AG08395 (cell line): ENCODE data around the gene CHKB.
"Not testable (repeated sequence)": the region's sequence is repeated elsewhere in the genome, so short reads cannot be mapped to it uniquely, and the experiment has no call there.

Experiments
- DNase-seq: peaks from one replicate; pipeline ENCODE4 v3.0.0; 2012; ENCODE audit warnings: mixed read lengths, low spot score

CHKB gene

DNA sequence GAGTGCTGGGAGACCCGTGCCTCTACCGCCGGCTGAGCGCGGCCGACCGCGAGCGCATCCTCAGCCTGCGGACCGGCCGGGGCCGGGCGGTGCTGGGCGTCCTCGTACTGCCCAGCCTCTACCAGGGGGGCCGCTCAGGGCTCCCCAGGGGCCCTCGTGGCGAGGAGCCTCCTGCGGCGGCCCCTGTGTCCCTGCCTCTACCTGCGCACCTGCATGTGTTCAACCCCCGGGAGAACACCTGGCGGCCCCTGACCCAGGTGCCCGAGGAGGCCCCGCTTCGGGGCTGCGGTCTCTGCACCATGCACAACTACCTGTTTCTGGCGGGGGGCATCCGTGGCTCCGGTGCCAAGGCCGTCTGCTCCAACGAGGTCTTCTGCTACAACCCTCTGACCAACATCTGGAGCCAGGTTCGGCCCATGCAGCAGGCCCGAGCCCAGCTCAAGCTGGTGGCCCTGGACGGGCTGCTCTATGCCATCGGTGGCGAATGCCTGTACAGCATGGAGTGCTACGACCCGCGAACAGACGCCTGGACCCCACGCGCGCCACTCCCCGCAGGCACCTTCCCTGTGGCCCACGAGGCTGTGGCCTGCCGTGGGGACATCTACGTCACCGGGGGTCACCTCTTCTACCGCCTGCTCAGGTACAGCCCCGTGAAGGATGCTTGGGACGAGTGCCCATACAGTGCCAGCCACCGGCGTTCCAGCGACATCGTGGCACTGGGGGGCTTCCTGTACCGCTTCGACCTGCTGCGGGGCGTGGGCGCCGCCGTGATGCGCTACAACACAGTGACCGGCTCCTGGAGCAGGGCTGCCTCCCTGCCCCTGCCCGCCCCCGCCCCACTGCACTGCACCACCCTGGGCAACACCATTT, 33.5 kb downstream of the CHKB start:
- no peak for DNase-seq

DNA sequence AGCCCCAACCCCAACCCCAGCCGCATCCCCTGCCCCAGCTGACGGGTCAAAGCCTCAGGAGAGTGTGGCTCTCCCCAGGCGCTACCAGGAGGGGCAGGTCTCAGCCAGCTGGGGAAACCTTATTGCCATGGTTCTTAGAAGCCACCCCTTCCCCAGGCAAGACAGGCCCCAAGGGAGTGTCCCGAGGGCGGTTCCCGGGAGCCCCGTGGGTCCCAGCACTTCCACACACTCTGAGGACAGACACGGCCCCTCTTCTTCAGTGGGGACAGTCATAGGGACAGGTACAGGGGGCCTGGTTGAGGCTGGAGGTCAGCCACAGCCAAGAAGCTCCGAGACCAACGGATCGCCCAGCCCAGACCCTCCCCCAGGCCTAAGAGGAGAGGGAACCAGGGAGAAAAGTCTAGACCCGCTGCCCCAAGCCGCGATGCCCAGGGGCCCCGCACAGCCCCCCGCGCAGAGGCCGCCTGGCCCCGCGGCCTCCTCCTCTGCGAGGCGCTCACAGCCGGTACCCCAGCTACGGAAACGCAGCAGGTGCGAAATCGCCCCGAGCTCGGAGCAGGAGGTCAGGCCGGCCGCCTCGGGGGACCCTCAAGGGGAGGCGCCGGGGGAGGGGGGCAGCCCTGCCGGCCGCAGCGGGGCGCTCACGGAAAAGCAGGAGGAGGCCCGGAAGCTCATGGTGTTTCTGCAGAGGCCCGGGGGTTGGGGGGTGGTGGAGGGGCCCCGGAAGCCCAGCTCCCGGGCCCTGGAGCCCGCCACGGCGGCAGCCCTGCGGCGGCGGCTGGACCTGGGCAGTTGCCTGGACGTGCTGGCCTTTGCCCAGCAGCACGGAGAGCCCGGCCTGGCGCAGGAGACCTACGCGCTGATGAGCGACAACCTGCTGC, 34.4 kb downstream of the CHKB start:
- DNase-seq: no peak

DNA sequence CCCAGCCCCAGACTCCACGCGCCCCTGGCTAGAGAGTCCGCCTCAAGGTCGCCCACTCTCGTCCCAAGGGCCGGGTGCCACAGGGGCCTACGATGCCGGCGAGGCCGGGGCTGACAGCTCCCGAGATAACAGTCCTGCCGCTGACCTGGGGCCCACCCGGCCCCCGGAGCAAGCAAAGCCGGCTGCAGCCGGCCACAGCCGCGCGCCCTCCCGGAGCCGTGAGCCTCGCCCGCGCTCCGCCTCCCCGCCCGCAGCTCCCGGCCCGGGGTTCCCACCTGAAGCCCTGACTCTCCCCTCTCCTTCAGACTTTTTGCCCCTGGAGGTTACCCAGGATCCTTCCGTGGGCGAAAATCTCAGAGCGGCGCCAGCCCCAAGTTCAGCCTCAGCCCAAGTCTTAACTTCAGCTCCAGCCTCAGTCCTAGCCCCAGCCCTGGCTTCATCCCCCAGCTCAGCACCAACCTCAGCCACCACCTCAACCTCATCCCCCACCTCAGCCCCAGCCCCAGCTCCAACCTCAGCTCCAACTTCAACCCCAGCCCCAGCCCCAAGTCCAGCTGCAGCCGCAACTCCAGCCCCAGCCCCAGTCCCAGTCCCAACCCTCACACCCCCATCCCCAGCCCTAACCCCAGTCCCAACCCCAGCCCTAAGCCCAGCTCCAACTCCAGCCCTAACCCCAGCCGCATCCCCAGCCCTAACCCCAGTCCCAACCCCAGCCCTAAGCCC, 35.2 kb downstream of the CHKB start:
- DNase-seq: no peak

DNA sequence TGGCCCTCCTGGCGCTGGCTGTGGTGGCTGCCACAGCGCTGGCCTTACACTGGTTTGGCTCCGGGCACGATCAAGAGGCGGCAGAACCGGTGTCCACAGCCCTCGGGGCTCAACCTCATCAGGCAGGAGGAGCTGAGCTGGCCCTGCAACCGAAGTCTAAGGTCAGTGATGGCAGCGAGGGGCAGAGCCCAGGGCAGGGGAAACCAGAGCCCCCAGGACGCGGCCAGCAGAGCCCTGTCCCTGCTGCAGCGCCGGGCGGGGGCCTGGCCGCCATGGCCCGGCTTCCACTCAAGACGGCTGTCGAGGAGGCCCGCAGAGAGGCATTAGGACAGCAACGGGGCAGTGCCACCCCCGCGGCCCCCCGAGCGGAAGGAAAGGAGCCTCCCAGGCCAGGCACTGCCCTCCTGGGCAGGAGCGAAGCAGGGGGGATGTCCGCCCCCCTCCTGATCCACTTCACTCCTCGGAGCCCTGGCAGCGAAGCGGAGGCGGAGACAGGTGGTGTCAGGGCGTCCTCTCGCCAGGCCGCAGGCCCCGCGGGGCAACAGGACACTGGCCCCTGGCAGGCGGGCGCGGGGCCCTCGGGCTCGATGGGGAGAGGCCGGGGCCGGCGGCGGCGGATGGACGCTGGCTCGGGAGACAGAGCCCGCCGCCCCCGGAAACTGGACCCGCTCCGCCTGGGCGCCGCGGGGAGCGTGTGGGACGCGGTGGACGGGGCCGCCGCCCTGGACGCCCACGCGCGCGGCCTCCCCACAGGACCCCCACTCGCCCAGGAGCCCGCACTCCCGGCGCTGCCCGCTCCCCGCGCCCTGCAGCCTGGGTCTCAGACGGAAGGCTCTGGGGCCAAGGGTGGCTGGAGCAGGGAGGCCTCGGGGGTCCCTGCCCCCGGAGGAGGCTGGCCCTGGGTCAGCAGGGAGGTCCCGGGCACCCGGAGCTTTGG, 36.1 kb downstream of the CHKB start:
- no peak for DNase-seq

DNA sequence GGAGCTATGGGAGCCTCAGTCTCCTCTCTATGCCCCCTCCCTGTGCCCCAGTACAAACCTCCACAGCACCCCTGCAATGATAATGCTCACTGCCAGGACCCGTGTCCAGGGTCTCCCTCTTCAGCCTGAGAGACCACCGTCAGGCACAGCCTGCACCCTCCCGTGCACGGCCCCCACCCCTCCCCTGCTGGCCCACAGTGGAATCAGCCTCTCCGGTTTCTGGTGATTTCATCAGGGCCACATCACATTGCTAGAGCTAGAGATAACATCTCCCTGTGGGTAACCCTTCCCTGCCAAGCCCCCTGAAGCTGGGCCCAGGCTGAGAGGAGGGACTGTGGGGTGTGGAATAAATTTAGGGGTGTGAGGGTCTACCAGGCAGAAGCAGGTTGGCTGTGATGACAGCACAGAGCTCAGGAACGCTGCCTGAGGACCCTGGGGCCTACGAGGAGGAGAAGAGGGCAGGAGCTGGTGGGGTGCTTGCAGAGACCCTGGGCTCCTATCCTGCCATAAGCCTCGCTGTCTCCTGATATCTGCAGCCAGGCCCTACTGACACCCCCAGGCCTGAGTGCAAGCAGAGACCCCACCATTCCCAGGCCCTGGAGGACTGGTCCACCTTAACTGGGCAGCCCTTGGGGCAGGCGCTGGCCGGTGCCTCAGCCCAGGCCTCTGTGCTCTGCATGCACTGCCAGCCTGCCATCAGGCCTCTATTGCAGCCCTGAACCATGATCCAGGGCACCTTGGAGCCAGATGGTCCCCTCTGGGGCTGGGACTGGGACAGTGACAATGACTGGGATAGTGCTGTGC, 36.9 kb downstream of the CHKB start, which contains the start of gene KLHDC7B:
TSS of gene KLHDC7B (plus strand) at position 378 of the 804 bp plus-strand sequence. CDS start at position 723, 345 bp downstream.
- DNase-seq: no peak

DNA sequence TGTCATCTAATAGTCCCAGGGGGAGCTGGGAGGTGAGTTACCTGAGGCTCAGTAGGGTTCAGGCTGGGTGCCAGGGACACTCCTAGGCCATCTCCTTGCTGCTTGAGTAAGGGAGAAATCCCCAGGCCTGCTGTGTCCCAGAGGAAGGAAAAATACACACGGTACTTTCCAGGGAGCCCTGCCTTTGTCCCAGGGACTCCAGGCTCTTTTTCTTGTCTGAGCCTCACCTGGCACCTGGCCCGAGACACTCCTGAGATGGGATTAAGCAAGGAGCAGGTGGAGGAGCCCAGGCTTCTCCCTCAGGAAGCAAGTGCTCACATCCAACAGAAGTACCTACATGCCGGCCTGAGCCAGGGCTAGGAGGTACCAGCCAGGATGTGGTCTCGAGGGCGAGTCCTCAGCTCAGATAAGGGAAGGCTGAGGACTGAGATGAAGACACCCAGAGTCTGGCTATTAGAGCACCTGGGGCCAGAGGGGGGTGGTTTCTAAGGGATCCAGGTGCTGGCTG, 37.8 kb downstream of the CHKB start:
- DNase-seq: no peak

DNA sequence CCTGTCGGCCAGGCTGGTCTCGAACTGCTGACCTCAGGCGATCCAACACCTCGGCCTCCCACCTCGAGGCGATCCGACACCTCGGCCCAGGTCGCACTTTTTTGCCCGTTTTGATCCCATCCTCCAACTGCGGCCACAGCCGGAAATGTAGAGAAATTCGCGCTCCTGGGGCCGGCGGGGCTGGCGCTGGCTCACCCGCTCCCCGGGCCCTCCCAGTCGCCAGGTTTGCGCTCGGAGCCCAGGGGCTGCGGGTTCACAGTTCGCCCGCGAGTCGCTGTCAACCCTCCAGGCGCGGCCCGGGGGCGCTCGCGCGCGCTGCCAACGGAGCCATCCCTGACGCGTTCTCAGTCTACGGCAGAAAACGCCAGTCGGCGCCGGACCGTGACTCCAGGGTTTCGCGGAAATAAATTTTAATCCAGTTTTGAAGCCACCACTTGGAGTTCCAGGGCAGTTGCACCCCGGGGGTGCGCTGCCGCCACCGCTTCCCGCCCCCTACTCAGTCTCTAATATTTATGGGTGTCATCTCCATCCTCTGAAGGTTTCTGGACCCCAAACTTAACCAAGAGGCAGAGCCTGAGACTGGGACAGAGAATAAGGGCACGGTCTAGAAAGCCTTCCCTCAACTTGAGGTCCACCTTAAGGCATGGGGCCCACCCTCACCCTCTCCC, 38.4 kb downstream of the CHKB start:
- peak; percentile 83 for DNase-seq

DNA sequence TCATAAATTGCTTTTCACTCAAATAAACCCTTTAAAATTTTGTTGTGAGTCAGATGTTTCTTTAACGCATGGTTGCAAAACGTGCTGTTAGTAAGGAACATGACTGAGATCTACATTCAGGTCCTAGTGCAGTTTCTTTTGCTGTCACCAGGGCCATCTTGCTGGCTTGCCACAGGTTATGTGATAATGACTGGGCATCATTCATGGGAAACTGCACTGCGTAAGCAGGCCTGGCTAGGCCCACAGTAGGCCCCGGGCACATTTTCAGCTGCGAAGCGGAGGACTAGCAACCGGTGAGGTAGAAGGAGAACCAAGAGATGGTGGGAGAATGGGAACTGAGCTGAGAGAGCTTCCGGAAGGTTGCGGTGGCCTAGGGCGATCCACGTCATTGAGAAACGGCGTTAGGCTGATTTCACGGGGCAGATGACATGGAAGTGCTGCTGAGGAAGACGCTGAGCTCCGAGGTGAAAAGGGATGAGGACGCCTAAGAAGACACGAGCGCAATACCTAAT, 40.2 kb downstream of the CHKB start:
- no peak for DNase-seq

DNA sequence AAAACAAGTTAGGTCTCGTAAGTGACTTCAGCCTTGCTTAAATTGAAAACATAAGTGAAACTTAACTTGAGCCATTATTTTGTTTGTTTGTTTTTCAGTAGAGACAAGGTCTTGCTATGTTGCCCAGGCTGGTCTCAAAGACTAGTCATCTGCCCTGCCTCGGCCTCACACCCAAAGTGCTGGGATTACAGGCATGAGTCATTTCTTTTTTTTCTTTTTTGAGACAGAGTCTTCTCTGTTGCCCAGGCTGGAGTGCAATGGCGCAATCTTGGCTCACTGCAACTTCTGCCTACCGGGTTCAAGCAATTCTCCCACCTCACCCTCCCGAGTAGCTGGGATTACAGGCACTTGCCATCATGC, 41.0 kb downstream of the CHKB start:
- peak; percentile 80 for DNase-seq

DNA sequence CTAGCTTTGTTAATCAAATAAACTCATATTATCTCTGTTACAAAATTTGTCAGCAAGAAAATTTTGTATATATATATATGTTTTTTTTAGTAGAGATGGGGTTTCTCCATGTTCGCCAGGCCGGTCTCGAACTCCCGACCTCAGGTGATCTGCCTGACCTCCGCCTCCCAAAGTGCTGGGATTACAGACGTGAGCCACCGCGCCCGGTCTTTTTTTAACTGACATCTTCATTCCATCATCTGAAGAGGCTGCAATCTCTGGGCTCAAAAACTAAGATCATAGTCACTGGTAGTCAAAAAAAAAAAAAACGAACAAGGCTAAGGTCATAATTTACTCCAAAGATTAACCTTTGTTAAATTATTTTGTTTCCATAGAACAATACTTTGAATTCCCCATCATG, 42.3 kb downstream of the CHKB start:
- DNase-seq: no peak

DNA sequence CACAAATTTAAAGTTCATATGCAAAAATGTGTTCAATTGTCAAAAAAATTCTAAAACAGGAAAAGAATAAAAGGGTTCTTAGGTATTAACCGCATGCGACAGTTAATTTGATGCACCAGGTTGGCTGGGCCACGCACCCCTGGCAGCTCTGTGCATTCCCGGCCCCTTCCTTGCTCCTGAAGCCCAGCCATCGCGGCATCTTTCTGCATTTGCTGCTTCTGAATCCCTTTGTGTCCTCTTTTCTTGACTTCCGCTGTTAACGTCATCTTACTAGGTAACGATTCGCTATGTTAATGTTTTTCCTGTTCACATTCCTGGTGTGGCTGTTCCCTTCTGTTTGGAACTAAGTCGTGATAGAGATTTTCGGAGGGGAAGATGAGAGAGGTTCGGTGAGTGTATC, 44.9 kb downstream of the CHKB start:
- no peak for DNase-seq

DNA sequence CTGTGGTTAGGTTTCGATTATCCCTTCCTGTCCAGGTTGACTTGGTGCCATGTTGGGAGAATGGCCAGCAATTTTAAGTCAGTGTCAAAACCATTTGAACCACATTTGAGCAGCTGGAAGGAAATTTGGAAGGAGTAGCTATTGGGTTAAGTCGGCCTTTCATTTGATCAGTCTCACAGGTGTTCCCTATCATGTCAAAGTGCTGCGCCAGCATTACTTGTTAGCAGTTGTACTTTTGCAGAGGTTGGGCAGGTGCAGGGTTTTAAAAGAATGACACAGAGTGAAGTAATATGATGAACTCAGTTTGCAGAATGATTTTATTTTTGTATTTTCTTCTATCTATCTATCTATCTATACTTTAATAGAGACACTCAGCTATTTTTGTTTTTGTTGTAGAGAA, 46.4 kb downstream of the CHKB start:
- no peak for DNase-seq

DNA sequence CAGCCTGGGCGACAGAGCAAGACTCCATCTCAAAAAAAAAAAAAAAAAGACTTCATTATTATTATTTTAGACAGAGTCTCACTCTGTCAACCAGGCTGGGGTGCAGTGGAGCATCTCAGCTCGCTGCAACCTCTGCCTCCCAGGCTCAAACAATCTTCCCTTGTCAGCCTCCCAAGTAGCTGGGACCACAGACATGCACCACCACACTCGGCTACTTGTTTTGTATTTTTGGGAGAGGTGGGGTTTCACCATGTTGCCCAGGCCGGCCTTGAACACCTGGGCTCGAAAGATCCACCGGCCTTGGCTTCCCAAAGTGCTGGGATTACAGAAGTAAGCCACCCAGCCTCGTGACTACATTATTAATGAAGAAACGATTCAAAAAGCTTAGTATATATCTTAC, 47.5 kb downstream of the CHKB start:
- no peak for DNase-seq

DNA sequence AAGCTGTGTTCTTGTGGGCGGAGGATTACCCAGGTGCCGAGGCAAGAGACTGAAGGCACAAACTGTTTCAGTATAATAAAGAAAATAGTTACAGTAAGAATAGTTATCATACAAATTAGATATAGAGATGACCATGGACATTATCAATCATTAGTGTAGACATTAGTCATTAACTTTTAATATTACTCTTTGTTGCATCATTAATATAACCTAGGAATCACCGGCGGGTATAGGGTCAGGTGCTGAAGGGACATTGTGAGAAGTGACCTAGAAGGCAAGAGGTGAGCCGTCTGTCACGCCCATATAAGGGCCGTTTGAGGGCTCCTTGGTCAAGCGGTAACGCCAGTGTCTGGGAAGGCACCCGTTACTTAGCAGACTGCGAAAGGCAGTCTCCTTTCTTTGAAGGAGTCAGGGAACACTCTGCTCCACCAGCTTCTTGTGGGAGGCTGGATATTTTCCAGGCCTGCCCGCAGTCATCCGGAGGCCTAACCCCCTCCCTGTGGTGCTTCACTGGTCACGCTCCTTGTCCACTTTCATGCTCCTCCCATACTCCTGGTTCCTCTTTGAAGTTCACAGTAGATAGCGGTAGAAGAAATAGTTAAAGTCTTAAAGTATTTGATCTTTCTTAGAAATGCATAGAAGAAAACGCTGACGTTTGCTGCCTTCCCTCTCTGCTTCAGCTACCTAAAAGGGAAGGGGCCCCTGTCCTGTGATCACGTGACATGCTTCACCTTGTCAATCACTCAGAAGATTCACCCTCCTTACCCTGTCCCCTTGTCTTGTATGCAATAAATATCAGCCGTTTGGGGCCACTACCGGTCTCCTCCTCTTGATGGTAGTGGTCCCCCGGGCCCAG, 48.6 kb downstream of the CHKB start:
- not testable (repeated sequence) for DNase-seq

DNA sequence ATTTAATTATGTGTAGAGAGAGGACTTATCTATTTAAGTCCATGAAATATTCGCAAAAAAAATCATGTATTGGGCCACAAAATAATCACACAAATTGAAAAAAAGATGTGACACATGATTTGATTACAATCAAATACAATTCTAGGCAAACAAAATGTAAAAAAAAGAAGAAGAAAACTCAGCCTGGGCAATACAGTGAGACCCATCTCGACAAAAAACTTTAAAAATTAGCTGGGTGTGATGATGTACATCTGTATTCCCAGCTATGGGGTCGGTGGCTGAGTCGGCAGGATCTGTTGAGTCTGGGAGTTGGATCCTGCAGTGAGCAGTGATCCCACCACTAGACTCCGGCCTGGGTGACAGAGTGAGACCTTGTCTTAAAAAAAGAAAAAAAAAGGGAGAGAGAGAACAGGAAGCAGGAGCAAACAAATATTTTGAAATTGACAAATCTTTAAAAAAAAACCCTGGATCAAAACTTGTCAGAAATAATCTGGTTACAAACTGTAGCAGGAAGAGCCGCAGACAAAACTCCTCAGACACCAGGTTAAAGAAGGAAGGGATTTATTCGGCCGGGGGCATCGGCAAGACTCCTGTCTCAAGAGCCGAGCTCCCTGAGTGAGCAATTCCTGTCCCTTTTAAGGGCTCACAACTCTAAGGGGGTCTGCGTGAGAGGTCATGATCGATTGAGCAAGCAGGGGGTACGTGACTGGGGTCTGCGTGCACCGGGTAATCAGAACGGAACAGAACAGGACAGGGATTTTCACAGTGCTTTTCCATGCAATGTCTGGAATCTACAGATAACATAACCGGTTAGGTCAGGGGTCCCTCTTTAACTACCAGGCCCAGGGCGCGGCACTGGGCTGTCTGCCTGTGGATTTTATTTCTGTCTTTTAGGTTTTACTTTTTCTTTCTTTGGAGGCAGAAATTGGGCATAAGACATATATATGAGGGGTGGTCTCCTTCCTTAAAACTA, 49.5 kb downstream of the CHKB start:
- DNase-seq: no peak

DNA sequence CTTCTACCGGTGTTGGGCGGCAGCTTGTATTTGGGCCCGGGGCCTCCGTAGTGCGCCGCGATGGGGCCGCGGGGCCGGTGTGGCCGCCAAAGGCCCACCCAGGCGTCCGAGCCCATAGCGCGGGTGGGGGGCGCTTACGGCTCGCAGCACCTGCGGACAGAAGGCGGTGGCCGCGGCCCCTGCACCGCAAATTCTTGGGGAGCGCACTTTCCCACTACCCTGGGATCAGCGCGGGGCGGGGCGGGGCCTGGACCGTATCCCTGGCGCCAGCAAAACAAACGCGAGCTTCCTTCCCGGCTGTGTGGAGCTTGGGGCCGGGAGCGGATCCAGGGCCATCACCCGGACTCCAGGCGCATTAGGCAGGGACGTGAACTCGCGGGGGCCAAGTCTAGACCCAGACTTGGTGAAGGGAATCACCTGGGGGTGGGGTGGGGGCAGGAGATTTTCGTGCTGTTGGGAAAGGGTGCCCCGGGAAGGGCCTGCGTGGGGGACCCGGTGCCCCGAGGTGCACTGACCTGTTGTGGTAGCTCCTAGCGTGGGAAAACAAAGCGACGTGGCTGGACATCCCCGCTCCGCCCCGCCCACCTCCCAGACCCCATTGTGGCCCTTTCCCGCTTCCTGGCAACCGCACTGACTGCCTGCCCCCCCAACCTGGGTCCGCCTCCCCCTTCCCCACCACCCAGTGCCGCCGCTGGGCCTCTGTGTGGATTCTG, 50.5 kb downstream of the CHKB start:
- DNase-seq: peak; percentile 81

DNA sequence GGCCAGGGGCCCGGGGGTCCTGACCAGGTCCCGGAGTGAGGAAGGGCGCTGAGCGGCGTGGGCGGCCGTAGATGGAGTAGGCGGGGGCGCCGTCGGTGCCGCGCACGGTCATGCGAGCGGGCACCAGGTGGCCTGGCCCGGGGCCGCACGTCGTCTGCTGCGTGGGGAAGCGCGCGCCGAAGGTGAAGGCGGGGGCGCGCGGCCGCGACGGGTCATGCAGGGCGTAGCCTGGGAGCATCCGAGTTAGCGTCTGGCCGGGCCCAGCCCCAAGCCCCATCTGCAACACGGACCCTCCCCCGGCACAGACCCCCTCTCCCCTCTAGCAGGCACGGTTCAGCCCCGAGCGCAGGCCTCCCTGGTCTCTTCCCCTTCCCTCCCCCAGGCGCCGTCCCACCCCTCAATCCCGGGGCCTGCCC, 51.1 kb downstream of the CHKB start:
- DNase-seq: no peak
